Liver (tissue), 3 donors: ENCODE data around the gene CDH23.

Experiments
- FOXA1 ChIP-seq: IDR thresholded peaks from 2 replicates; pipeline ENCODE4 v1.6.1; 2016; ENCODE audit warnings: antibody characterized with exemption
- GABPA ChIP-seq, 2 donors: IDR thresholded peaks in 1 of 2; conservative IDR thresholded peaks in 1 of 2; 2 replicates each; pipeline ENCODE4 v1.6.1; 2016; ENCODE audit warnings: antibody characterized with exemption in 2 of 2, mild to moderate bottlenecking in 1 of 2, moderate library complexity in 1 of 2
- HNF4G ChIP-seq: IDR thresholded peaks from 2 replicates; pipeline ENCODE4 v1.6.1; 2016; ENCODE audit warnings: antibody characterized with exemption
- RAD21 ChIP-seq, 2 donors: IDR thresholded peaks; 2 replicates each; pipeline ENCODE4 v1.6.1; 2016; ENCODE audit warnings: antibody characterized with exemption in 2 of 2, mild to moderate bottlenecking in 2 of 2
- SP1 ChIP-seq: IDR thresholded peaks from 2 replicates; pipeline ENCODE4 v1.6.1; 2018; ENCODE audit warnings: antibody characterized with exemption, mild to moderate bottlenecking
- TAF1 ChIP-seq: conservative IDR thresholded peaks from 2 replicates; pipeline ENCODE4 v1.6.1; 2016; ENCODE audit warnings: antibody characterized with exemption, mild to moderate bottlenecking
- YY1 ChIP-seq: IDR thresholded peaks from 2 replicates; pipeline ENCODE4 v1.6.1; 2016; ENCODE audit warnings: antibody characterized with exemption, mild to moderate bottlenecking
- TF ChIP-seq, protein P1 (sequence below): fragments of 150-350 bp; IDR thresholded peaks from 2 replicates; pipeline ENCODE4 v1.5.1; 2017; ENCODE audit warnings: improper control_type of control experiment, low read depth, low read length; ENCODE audit not compliant: missing input control
- TF ChIP-seq, protein P2 (sequence below): IDR thresholded peaks from 2 replicates; pipeline ENCODE4 v1.6.1; 2016; ENCODE audit warnings: antibody characterized with exemption
- TF ChIP-seq, protein P3 (sequence below): IDR thresholded peaks from 2 replicates; pipeline ENCODE4 v1.6.1; 2016; ENCODE audit warnings: antibody characterized with exemption
- TF ChIP-seq, protein P4 (sequence below): IDR thresholded peaks from 2 replicates; pipeline ENCODE4 v1.6.1; 2016; ENCODE audit warnings: antibody characterized with exemption, mild to moderate bottlenecking
- donor health status: healthy.
- donor health status: healthy.

DNA sequence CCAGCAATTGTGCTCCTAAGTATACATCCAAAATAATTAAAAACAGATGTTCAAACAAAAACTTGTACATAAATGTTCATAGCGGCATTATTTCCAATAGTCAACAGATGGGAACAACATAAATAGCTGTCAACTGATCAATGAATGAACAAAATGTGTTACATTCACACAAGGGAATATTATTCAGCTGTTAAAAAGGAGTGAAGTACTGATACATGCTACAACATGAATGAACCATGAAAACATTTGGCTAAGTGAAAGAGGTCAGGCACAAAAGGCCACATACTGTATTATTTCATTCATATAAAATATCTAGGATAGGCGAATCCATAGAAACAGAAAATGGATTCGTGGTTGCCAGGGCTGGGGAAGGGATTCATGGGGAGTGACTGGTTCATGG lies 109.1 kb downstream of the CDH23 start:
- TF ChIP-seq, protein P1, sequence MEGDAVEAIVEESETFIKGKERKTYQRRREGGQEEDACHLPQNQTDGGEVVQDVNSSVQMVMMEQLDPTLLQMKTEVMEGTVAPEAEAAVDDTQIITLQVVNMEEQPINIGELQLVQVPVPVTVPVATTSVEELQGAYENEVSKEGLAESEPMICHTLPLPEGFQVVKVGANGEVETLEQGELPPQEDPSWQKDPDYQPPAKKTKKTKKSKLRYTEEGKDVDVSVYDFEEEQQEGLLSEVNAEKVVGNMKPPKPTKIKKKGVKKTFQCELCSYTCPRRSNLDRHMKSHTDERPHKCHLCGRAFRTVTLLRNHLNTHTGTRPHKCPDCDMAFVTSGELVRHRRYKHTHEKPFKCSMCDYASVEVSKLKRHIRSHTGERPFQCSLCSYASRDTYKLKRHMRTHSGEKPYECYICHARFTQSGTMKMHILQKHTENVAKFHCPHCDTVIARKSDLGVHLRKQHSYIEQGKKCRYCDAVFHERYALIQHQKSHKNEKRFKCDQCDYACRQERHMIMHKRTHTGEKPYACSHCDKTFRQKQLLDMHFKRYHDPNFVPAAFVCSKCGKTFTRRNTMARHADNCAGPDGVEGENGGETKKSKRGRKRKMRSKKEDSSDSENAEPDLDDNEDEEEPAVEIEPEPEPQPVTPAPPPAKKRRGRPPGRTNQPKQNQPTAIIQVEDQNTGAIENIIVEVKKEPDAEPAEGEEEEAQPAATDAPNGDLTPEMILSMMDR, result no peak
- TF ChIP-seq GABPA (IDR thresholded peaks at IDR 0.05 in 1 of 2, conservative IDR thresholded peaks at IDR 0.05 in 1 of 2) (no peak), RAD21 (IDR thresholded peaks at IDR 0.05) (no peak), TAF1 (no peak), SP1 (no peak), HNF4G (no peak), YY1 (no peak), FOXA1 (no peak)
- TF ChIP-seq, protein P2, sequence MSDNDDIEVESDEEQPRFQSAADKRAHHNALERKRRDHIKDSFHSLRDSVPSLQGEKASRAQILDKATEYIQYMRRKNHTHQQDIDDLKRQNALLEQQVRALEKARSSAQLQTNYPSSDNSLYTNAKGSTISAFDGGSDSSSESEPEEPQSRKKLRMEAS, result no peak
- TF ChIP-seq, protein P3, sequence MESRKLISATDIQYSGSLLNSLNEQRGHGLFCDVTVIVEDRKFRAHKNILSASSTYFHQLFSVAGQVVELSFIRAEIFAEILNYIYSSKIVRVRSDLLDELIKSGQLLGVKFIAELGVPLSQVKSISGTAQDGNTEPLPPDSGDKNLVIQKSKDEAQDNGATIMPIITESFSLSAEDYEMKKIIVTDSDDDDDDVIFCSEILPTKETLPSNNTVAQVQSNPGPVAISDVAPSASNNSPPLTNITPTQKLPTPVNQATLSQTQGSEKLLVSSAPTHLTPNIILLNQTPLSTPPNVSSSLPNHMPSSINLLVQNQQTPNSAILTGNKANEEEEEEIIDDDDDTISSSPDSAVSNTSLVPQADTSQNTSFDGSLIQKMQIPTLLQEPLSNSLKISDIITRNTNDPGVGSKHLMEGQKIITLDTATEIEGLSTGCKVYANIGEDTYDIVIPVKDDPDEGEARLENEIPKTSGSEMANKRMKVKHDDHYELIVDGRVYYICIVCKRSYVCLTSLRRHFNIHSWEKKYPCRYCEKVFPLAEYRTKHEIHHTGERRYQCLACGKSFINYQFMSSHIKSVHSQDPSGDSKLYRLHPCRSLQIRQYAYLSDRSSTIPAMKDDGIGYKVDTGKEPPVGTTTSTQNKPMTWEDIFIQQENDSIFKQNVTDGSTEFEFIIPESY, result no peak
- TF ChIP-seq, protein P4, sequence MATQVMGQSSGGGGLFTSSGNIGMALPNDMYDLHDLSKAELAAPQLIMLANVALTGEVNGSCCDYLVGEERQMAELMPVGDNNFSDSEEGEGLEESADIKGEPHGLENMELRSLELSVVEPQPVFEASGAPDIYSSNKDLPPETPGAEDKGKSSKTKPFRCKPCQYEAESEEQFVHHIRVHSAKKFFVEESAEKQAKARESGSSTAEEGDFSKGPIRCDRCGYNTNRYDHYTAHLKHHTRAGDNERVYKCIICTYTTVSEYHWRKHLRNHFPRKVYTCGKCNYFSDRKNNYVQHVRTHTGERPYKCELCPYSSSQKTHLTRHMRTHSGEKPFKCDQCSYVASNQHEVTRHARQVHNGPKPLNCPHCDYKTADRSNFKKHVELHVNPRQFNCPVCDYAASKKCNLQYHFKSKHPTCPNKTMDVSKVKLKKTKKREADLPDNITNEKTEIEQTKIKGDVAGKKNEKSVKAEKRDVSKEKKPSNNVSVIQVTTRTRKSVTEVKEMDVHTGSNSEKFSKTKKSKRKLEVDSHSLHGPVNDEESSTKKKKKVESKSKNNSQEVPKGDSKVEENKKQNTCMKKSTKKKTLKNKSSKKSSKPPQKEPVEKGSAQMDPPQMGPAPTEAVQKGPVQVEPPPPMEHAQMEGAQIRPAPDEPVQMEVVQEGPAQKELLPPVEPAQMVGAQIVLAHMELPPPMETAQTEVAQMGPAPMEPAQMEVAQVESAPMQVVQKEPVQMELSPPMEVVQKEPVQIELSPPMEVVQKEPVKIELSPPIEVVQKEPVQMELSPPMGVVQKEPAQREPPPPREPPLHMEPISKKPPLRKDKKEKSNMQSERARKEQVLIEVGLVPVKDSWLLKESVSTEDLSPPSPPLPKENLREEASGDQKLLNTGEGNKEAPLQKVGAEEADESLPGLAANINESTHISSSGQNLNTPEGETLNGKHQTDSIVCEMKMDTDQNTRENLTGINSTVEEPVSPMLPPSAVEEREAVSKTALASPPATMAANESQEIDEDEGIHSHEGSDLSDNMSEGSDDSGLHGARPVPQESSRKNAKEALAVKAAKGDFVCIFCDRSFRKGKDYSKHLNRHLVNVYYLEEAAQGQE, result no peak
